DND-41 (cell line): ENCODE measurements around the gene FAM168A.
A peak's percentile ranks its signal among the peaks of the same experiment; 100 is the strongest.

Experiments
- ATAC-seq: fragments of 200-7000 bp; cut with Tn5 transposase; 3 replicates; pipeline ENCODE4 v1.9.1; 2021; ENCODE audit warnings: low read depth; ENCODE audit not compliant: insufficient read depth
- DNase-seq: peaks from one replicate; pipeline ENCODE4 v3.0.0-alpha.2; 2020
- H2AFZ ChIP-seq: 2 replicates; pipeline ENCODE4 v1.6.0; 2012; ENCODE audit warnings: low read depth, low read length
- H3K27ac ChIP-seq: 2 replicates; pipeline ENCODE4 v1.5.1; 2012; ENCODE audit warnings: low read length, inconsistent platforms
- H3K27me3 ChIP-seq: fragments of 200-600 bp; sonication (generic); 2 replicates; pipeline ENCODE4 v1.6.0; 2012; ENCODE audit warnings: low read length, mild to moderate bottlenecking, inconsistent platforms; ENCODE audit not compliant: insufficient read depth, poor library complexity
- H3K36me3 ChIP-seq: 2 replicates; pipeline ENCODE4 v1.5.1; 2012; ENCODE audit warnings: low read length, inconsistent platforms; ENCODE audit not compliant: insufficient read depth
- H3K4me1 ChIP-seq: 2 replicates; pipeline ENCODE4 v1.5.1; 2012; ENCODE audit warnings: mild to moderate bottlenecking, low read length; ENCODE audit not compliant: insufficient read depth
- H3K4me2 ChIP-seq: 2 replicates; pipeline ENCODE4 v1.6.0; 2012; ENCODE audit warnings: mild to moderate bottlenecking, moderate library complexity, low read length, inconsistent platforms; ENCODE audit not compliant: insufficient read depth
- H3K4me3 ChIP-seq, 2 experiments: fragments of 200-600 bp in 1 of 2; shearing (Covaris generic) in 1 of 2; 2 replicates each; pipeline ENCODE4 v1.5.1; 2012 to 2016; ENCODE audit warnings: inconsistent platforms in 2 of 2, low read length in 2 of 2, mild to moderate bottlenecking in 2 of 2, low read depth in 1 of 2, moderate library complexity in 1 of 2
- H3K79me2 ChIP-seq: 2 replicates; pipeline ENCODE4 v1.6.0; 2012; ENCODE audit warnings: low read length, inconsistent platforms; ENCODE audit not compliant: insufficient read depth
- H3K9ac ChIP-seq: 2 replicates; pipeline ENCODE4 v1.6.0; 2012; ENCODE audit warnings: low read depth, mild to moderate bottlenecking, inconsistent platforms, low read length, moderate library complexity
- H3K9me3 ChIP-seq: 2 replicates; pipeline ENCODE4 v1.5.1; 2012; ENCODE audit warnings: low read length, moderate library complexity, mild to moderate bottlenecking, inconsistent platforms; ENCODE audit not compliant: insufficient read depth, severe bottlenecking
- H4K20me1 ChIP-seq: 2 replicates; pipeline ENCODE4 v1.6.0; 2012; ENCODE audit warnings: low read length; ENCODE audit not compliant: insufficient read depth
- CTCF ChIP-seq: IDR thresholded peaks from 2 replicates; pipeline ENCODE4 v1.5.1; 2012; ENCODE audit warnings: borderline replicate concordance, low read length, moderate library complexity, mild to moderate bottlenecking; ENCODE audit not compliant: poor library complexity, severe bottlenecking; ENCODE audit errors: extremely low read depth
- EZH2 ChIP-seq: IDR thresholded peaks from 3 replicates; pipeline ENCODE4 v1.6.1; 2012; ENCODE audit warnings: borderline replicate concordance, low read depth, mild to moderate bottlenecking, moderate library complexity, low read length, inconsistent platforms; ENCODE audit not compliant: severe bottlenecking

The FAM168A gene

GRCh38 chr11:73360743-73361369, 237.1 kb downstream of the FAM168A start:
- H3K4me1 ChIP-seq: no peaks in the 10 kb centered on the region; the same call in 1 of the 2 replicates
- no peak overlapping the region for H3K9ac ChIP-seq
- H3K4me2 ChIP-seq: no peak overlapping the region
- no peak overlapping the region for H2AFZ ChIP-seq
- ATAC-seq: no peak
- no peaks in the 10 kb centered on the region for H3K9me3 ChIP-seq
- H3K36me3 ChIP-seq: no peaks in the 10 kb centered on the region
- no peaks in the 10 kb centered on the region for H3K27me3 ChIP-seq
- H3K79me2 ChIP-seq: no peaks in the 10 kb centered on the region
- H3K27ac ChIP-seq: no peak overlapping the region
- TF ChIP-seq CTCF (no peak), EZH2 (no peak)
- H3K4me3 ChIP-seq: no peak overlapping the region
- no peak for DNase-seq
- H4K20me1 ChIP-seq: peaks cover 3% of the 10 kb centered on the region; the same call in 1 of the 2 replicates

- ATAC-seq: peak; percentile 86
- no peaks in the 10 kb centered on the region for H3K79me2 ChIP-seq
- H3K4me2 ChIP-seq: no peak overlapping the region
- H3K27ac ChIP-seq: no peak overlapping the region
- no peaks in the 10 kb centered on the region for H3K9me3 ChIP-seq
- H3K27me3 ChIP-seq: no peaks in the 10 kb centered on the region
- TF ChIP-seq CTCF: peak; percentile 84
- TF ChIP-seq EZH2: no peak
- no peaks in the 10 kb centered on the region for H3K4me1 ChIP-seq
- no peak overlapping the region for H2AFZ ChIP-seq
- no peak overlapping the region for H3K4me3 ChIP-seq
- no peak overlapping the region for H3K9ac ChIP-seq
- peaks cover 3% of the 10 kb centered on the region; the same call in 1 of the 2 replicates for H4K20me1 ChIP-seq
- peak; percentile 67 for DNase-seq
- no peaks in the 10 kb centered on the region for H3K36me3 ChIP-seq
Measured at GRCh38 chr11:73359930-73360742, 237.8 kb downstream of the FAM168A start.

GRCh38 chr11:73359341-73359740, 238.6 kb downstream of the FAM168A start:
- no peak overlapping the region for H2AFZ ChIP-seq
- H3K27ac ChIP-seq: no peak overlapping the region
- no peaks in the 10 kb centered on the region for H3K9me3 ChIP-seq
- DNase-seq (no peak), ATAC-seq (no peak)
- no peak overlapping the region for H3K4me2 ChIP-seq
- peaks cover 3% of the 10 kb centered on the region; the same call in 1 of the 2 replicates for H4K20me1 ChIP-seq
- no peaks in the 10 kb centered on the region for H3K4me1 ChIP-seq
- TF ChIP-seq CTCF (no peak), EZH2 (no peak)
- H3K9ac ChIP-seq: no peak overlapping the region
- no peaks in the 10 kb centered on the region for H3K36me3 ChIP-seq
- no peaks in the 10 kb centered on the region for H3K79me2 ChIP-seq
- H3K27me3 ChIP-seq: no peaks in the 10 kb centered on the region
- H3K4me3 ChIP-seq: no peak overlapping the region
